Endothelial cell (in vitro differentiated cells): ENCODE measurements around the gene FBXL15. TPM values are rescaled to one million over a fixed set of nuclear protein-coding genes. Genes with fewer than 3 reads are reported as not detected.

ENCODE experiments used
- DNase-seq: peaks from one replicate; pipeline ENCODE4 v3.0.0; 2021; ENCODE audit warnings: low spot score
- H3K27ac Mint-ChIP-seq: one replicate; pipeline ENCODE4 v1.8.0; 2021; ENCODE audit warnings: mixed read lengths, inconsistent platforms; ENCODE audit not compliant: unreplicated experiment
- H3K27me3 Mint-ChIP-seq: one replicate; pipeline ENCODE4 v1.8.0; 2021; ENCODE audit warnings: mild to moderate bottlenecking, moderate library complexity, mixed read lengths, inconsistent platforms; ENCODE audit not compliant: unreplicated experiment
- H3K36me3 Mint-ChIP-seq: one replicate; pipeline ENCODE4 v1.8.0; 2021; ENCODE audit warnings: mild to moderate bottlenecking, low read depth, mixed read lengths, inconsistent platforms; ENCODE audit not compliant: unreplicated experiment
- H3K4me1 Mint-ChIP-seq: one replicate; pipeline ENCODE4 v1.8.0; 2021; ENCODE audit warnings: mild to moderate bottlenecking, mixed read lengths, inconsistent platforms; ENCODE audit not compliant: unreplicated experiment
- H3K4me3 Mint-ChIP-seq: one replicate; pipeline ENCODE4 v1.8.0; 2021; ENCODE audit warnings: mild to moderate bottlenecking, mixed read lengths, inconsistent platforms; ENCODE audit not compliant: unreplicated experiment
- H3K9me3 Mint-ChIP-seq: one replicate; pipeline ENCODE4 v1.8.0; 2021; ENCODE audit warnings: mixed read lengths, inconsistent platforms; ENCODE audit not compliant: unreplicated experiment
- CTCF ChIP-seq: fragments of 200-600 bp; sonication (generic); IDR thresholded peaks from one replicate; pipeline ENCODE4 v1.5.0; 2021; ENCODE audit warnings: antibody characterized with exemption; ENCODE audit not compliant: unreplicated experiment
- total RNA-seq: library from RNA; stranded (reverse); fragmentation: NEBNext Ultra II Directional; extraction: Animal tissue kit (Norgen Biotek cat#: 25700); gene quantifications from one replicate; pipeline ENCODE4 v1.2.1, GENCODE V29; 2021; ENCODE audit not compliant: unreplicated experiment

Gene FBXL15
- total RNA-seq, 1 donor from 2014 or later: 8.7 TPM

- Mint-ChIP-seq H3K4me3 (no peak overlapping the region), H3K9me3 (no peaks in the 10 kb centered on the region), H3K36me3 (no peaks in the 10 kb centered on the region), H3K27me3 (peaks cover 17% of the 10 kb centered on the region), H3K27ac (no peak overlapping the region), H3K4me1 (no peaks in the 10 kb centered on the region)
- no peak for DNase-seq
- no peak for TF ChIP-seq CTCF
Observed at GRCh38 chr10:102400076-102400475, 20.6 kb upstream of the FBXL15 start.

GRCh38 chr10:102400598-102401341, 19.9 kb upstream of the FBXL15 start:
- Mint-ChIP-seq H3K27ac (no peak overlapping the region), H3K4me3 (no peak overlapping the region), H3K27me3 (peaks cover 17% of the 10 kb centered on the region), H3K9me3 (no peaks in the 10 kb centered on the region), H3K36me3 (no peaks in the 10 kb centered on the region), H3K4me1 (no peaks in the 10 kb centered on the region)
- TF ChIP-seq CTCF: no peak
- DNase-seq: no peak

- no peak for TF ChIP-seq CTCF
- H3K4me3 Mint-ChIP-seq: no peak overlapping the region
- H3K27ac Mint-ChIP-seq: no peak overlapping the region
- DNase-seq: no peak
- no peaks in the 10 kb centered on the region for H3K36me3 Mint-ChIP-seq
- H3K9me3 Mint-ChIP-seq: no peaks in the 10 kb centered on the region
- peaks cover 20% of the 10 kb centered on the region for H3K27me3 Mint-ChIP-seq
- no peaks in the 10 kb centered on the region for H3K4me1 Mint-ChIP-seq
Observed at GRCh38 chr10:102401342-102401654, 19.3 kb upstream of the FBXL15 start.

- no peak overlapping the region for H3K4me3 Mint-ChIP-seq
- TF ChIP-seq CTCF: no peak
- DNase-seq: no peak
- H3K4me1 Mint-ChIP-seq: no peaks in the 10 kb centered on the region
- no peak overlapping the region for H3K27ac Mint-ChIP-seq
- H3K27me3 Mint-ChIP-seq: peaks cover 21% of the 10 kb centered on the region
- no peaks in the 10 kb centered on the region for H3K36me3 Mint-ChIP-seq
- H3K9me3 Mint-ChIP-seq: no peaks in the 10 kb centered on the region
Observed at GRCh38 chr10:102401735-102402511, 18.7 kb upstream of the FBXL15 start.

- DNase-seq: no peak
- no peaks in the 10 kb centered on the region for H3K9me3 Mint-ChIP-seq
- no peak overlapping the region for H3K4me3 Mint-ChIP-seq
- H3K4me1 Mint-ChIP-seq: no peaks in the 10 kb centered on the region
- no peak for TF ChIP-seq CTCF
- H3K36me3 Mint-ChIP-seq: no peaks in the 10 kb centered on the region
- peaks cover 24% of the 10 kb centered on the region for H3K27me3 Mint-ChIP-seq
- H3K27ac Mint-ChIP-seq: no peak overlapping the region
Observed at GRCh38 chr10:102402512-102402896, 18.1 kb upstream of the FBXL15 start.
